ENCODE results near the gene MYO16. TPM values are rescaled to one million over a fixed set of nuclear protein-coding genes. Genes with fewer than 3 reads are reported as not detected.
A peak's percentile ranks its signal among the peaks of the same experiment; 100 is the strongest.

The MYO16 gene
- total RNA-seq, 1 experiment from 2014 or later, result not detected

DNA sequence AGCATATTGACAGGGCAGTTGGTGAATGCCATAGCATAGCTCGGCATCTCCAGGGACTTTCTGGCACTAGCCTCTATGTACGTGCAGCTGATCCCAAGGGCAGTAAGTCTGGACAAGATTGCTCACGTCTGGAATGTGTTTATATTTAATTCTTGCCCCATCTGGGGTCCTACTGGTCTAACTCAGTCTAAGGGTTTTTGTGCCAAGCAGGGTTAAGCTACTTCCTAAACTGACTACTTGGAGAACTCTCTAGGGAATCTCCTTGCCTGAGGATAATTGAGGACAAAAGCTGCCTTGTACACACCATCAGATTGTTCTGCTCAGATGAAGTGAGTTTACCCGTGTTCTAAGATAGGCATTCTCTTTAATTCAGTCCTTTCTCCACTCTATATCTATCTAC lies 358.1 kb downstream of the MYO16 start:
- H3K4me3 Mint-ChIP-seq, result no peak overlapping the region
- H3K4me1 Mint-ChIP-seq, result peaks cover 15 to 18% of the 10 kb centered on the region in 2 experiments
- H3K4me1 ChIP-seq (ENCODE audit: insufficient read depth, low read length), result peaks cover 7% of the 10 kb centered on the region; the same call in 1 of the 2 replicates
- no peak overlapping the region for H4K5ac ChIP-seq (ENCODE audit: insufficient read length, low read depth, low read length)
- H4K20me1 ChIP-seq (ENCODE audit: control insufficient read depth, insufficient read depth, insufficient read length), result no peaks in the 10 kb centered on the region
- no peak overlapping the region for H3K14ac ChIP-seq (ENCODE audit: insufficient read depth, low read length)
- no peaks in the 10 kb centered on the region for H3K9me3 ChIP-seq (ENCODE audit: control insufficient read depth, low read depth, low read length)
- no CpG with 5 or more reads among the region's 4 CpGs for WGBS (ENCODE audit: extremely low coverage, insufficient read length, low lambda C conversion rate)
- no peak overlapping the region for H4K8ac ChIP-seq (replicated peaks; ENCODE audit: insufficient read length, low read depth, low read length)
- H3K23ac ChIP-seq (ENCODE audit: insufficient read length, low read depth, low read length), result no peak overlapping the region
- no peak overlapping the region for H4K91ac ChIP-seq (ENCODE audit: insufficient read length, low read depth, low read length)
- no peak overlapping the region for H2BK5ac ChIP-seq (ENCODE audit: insufficient read length, low read length)
- no peak overlapping the region for H3K27ac ChIP-seq (ENCODE audit: insufficient read length, low read depth, low read length)
- no peak overlapping the region for H3K4ac ChIP-seq (ENCODE audit: low read depth, low read length)
- no peak overlapping the region for H2BK20ac ChIP-seq (ENCODE audit: low read depth, low read length, poor library complexity, severe bottlenecking)
- DNase-seq, result no peak
- peaks cover 0 to 4% of the 10 kb centered on the region in 2 experiments; a peak in 3 of 5 replicates for H3K9me3 Mint-ChIP-seq
- no peak overlapping the region for H2AFZ ChIP-seq (ENCODE audit: low read length)
- no peak overlapping the region for H2BK12ac ChIP-seq (ENCODE audit: insufficient read length, low read depth, low read length)
- no peak overlapping the region for H3T11ph ChIP-seq (ENCODE audit: low read length)
- H3K56ac ChIP-seq (ENCODE audit: insufficient read length, low read depth, low read length), result no peak overlapping the region
- H3K23me2 ChIP-seq (ENCODE audit: insufficient read length, low read depth, low read length, poor library complexity, severe bottlenecking), result no peaks in the 10 kb centered on the region
- no peaks in the 10 kb centered on the region for H3K27me3 ChIP-seq (ENCODE audit: insufficient read depth, low read length)
- H3K79me1 ChIP-seq (ENCODE audit: insufficient read depth, low read depth, low read length, poor library complexity, severe bottlenecking), result no peaks in the 10 kb centered on the region
- no peaks in the 10 kb centered on the region for H3K79me2 ChIP-seq (ENCODE audit: insufficient read depth, low read length)
- no peak overlapping the region for H3K4me2 ChIP-seq (ENCODE audit: insufficient read depth, insufficient read length, low read length)
- H2BK120ac ChIP-seq (ENCODE audit: low read depth, low read length, poor library complexity, severe bottlenecking), result no peak overlapping the region
- TF ChIP-seq, protein P1, sequence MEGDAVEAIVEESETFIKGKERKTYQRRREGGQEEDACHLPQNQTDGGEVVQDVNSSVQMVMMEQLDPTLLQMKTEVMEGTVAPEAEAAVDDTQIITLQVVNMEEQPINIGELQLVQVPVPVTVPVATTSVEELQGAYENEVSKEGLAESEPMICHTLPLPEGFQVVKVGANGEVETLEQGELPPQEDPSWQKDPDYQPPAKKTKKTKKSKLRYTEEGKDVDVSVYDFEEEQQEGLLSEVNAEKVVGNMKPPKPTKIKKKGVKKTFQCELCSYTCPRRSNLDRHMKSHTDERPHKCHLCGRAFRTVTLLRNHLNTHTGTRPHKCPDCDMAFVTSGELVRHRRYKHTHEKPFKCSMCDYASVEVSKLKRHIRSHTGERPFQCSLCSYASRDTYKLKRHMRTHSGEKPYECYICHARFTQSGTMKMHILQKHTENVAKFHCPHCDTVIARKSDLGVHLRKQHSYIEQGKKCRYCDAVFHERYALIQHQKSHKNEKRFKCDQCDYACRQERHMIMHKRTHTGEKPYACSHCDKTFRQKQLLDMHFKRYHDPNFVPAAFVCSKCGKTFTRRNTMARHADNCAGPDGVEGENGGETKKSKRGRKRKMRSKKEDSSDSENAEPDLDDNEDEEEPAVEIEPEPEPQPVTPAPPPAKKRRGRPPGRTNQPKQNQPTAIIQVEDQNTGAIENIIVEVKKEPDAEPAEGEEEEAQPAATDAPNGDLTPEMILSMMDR (conservative IDR thresholded peaks at IDR 0.05), result no peak
- peaks cover 0 to 2% (median 0%) of the 10 kb centered on the region in 3 experiments; a peak in 3 of 7 replicates for H3K36me3 Mint-ChIP-seq (ENCODE audit: insufficient read depth in 1 of 3, low read depth in 3 of 3)
- no peak overlapping the region for H2BK15ac ChIP-seq (ENCODE audit: low read depth, low read length)
- H3K27me3 Mint-ChIP-seq (ENCODE audit: low read depth), result no peaks in the 10 kb centered on the region
- H2AK5ac ChIP-seq (ENCODE audit: insufficient read length, low read length), result no peak overlapping the region
- peak overlapping the region in 1 of 3 experiments; percentile 18; a peak in 2 of 7 replicates for H3K27ac Mint-ChIP-seq
- no peak overlapping the region for H3K18ac ChIP-seq (ENCODE audit: insufficient read length, low read depth, low read length)
- H3K9ac ChIP-seq (ENCODE audit: extremely low read depth, insufficient read length, low read length), result no peak overlapping the region
